HG03571 (cell line): ENCODE measurements around the gene PROSER2.

Source experiments
- ATAC-seq: cut with Tn5 transposase; IDR thresholded peaks from one replicate; pipeline ENCODE4 v1.9.1; 2021; ENCODE audit not compliant: unreplicated experiment

PROSER2 gene

DNA sequence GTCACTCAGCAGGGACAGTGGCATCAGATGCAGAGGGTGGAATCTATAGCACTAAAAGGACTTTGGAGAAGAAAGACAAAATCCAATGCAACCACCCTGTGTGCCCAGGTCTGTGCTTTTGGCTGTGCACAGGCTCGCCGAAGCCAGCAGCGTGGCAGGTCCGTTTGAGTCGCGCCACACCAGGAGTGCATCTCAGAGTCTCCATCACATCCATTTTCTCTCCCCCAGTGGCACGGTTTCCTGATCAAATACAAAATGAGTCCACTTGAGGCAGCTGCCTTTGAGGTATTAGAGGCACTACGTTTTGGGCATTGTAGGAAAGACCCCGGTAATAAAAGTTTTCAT lies 23.4 kb upstream of the PROSER2 start:
- no peak for ATAC-seq

GRCh38 chr10:11804336-11804735 lies 18.8 kb upstream of the PROSER2 start:
- ATAC-seq: no peak

DNA sequence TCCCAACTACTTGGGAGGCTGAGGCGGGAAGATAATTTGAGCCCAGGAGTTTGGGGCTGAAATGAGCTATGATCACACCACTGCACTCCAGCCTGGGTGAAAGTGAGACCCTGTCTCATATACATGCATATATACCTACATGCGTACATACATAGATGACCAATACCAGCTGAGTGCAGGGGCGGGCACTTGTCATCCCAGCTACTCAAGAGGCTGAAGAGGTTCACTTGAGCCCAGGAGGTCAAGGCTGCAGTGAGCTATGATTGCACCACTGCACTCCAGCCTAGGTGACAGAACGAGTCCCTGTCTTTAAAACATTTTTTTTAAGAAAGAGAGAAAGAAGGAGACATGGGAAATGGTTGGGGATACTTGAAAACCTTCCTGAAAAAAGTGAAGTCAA lies 17.4 kb upstream of the PROSER2 start:
- no peak for ATAC-seq

GRCh38 chr10:11806706-11807105 lies 16.4 kb upstream of the PROSER2 start:
- no peak for ATAC-seq

DNA sequence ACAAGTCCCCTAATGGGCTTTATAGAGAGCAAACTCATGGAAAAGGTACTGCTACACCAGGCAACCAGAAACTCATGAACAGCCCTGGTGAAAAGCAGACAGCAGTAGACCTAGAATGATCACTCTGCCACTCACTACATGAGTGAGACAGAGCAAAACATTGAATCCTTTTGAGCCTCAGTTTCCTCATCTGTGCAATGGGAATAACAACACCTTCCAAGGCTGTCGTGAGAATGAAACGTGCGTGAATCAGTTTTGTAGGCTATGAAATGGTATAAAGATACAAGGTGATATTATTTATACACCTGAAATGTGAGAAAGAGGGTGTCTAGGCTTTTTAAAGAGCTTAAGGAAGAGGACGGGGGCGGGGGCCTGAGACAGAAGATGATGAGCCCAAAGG lies 14.3 kb upstream of the PROSER2 start:
- no peak for ATAC-seq

DNA sequence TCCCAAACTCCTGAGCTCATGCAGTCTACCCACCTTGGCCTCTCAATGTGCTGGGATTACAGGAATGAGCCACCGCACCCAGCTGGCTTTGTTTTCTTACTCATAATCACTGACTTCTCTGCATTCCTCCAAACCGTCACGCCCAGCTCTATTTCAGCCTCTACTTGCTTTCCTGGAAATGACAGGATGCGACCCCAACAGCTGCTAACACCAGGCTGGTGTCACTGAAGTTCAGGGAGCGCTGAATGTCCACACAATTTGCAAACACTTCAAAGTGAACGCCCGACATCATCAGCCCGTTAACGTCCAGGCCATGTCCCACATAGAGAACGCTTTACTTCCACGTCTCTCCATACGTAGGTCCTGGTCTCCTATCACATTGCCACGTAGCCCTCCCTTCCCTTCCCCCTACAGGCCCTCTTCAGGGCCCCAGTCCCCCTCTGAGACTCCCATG lies 12.8 kb upstream of the PROSER2 start:
- ATAC-seq: no peak

GRCh38 chr10:11810973-11811372 lies 12.2 kb upstream of the PROSER2 start:
- no peak for ATAC-seq

DNA sequence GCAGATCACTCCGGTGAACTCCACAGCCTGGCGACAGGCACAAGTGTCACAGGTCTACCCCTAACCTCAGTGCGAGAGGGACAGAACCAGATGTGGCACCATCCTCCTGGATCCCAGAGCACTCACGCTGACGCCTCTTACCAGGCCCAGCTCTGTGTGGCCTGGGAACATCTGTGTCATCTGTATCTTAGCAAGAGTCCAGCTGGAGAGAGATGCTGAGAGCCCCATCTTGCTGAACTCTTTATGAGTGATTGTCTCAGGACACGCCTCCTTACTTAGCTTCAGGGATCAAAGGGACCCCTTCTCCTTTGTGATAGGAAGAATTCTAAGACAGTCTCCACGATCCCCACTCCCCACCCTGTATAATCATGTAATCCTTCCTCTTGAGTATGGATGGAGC lies 10.0 kb upstream of the PROSER2 start:
- ATAC-seq: no peak

- no peak for ATAC-seq
Observed at GRCh38 chr10:11813855-11814567, 9.1 kb upstream of the PROSER2 start.

DNA sequence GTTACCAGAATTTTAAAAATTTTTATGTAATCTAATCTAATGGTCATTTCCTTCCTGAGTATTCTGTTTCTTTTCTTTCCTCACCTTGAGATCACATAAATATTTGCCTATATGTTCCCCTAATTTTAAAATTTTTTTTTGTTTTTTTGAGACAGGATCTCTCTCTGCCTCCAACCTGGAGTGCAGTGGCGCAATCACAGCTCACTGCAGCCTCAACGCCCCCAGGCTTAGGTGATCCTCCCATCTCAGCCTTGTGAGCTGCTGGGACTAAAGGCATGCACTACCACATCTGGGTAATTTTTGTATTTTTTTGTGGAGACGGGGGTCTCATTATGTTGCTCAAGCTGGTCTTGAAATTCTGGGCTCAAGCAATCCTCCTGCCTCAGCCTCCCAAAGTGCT lies 4.1 kb upstream of the PROSER2 start:
- no peak for ATAC-seq

DNA sequence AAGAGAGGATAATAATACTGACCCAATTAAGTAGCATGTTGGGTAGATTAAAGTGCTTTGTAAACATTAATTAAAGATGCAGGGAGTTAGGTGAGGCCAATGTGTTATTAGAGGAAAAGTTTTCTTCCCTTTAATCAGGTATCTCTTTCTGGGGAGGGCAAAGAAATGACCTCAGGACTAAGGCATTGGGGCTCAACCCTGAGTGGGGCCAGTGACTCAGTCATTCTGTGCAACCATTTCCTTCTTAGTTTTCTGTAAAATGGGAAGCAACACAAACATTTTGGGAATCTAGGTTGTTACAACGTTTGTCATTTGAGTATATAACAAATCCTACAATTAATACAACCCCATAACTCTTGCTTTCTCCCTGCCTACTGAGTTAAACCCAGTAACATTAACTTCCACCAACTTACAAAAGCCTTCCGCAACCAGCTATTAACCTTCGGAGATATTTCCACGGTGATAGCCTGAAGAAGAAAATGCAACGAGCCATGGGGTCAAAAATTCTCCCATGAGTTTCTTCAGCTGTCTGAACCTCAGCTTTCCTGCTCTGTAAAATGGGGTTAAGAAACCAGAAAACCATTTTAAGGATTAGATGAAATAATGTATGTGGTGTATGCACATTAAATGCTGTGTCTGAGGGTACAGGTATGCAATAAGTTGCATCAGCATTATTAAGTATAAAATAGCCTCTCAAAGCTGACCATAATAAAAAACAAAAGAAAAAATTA lies 965 bp upstream of the PROSER2 start:
- no peak for ATAC-seq

DNA sequence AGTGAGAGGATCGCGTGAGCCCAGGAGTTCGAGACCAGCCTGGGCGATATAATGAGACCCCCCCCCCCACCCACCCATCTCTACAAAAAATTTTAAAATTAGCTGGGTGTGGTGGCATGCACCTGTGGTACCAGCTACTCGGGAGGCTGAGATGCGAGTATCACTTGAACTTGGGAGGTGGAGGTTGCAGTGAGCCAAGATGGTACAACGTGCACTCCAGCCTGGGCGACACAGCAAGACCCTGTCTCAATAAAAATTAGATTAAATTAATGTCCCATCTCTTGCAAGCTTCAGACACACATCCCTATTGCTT lies 391 bp upstream of the PROSER2 start:
- ATAC-seq: no peak

GRCh38 chr10:11823989-11824346 lies 812 bp downstream of the PROSER2 start:
- ATAC-seq: no peak

DNA sequence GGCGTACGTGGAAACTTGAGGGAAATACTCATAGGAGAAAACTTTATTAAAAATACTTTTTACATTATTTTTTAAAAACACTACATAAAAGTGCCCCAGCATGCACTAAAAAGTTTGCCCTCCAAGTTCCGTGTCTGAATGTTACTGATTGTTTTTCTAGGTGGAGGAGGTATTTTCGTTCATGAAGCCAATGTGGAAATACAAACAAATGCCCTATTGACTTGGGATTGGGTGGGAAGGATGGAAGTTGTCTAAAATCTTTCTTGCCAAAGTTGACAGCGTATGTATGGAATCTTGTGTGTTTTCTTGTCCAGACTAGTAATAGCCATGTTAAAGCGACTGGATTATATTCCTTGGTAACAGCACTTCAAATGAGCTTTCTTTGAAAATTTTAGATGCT lies 1.2 kb downstream of the PROSER2 start:
- no peak for ATAC-seq

- no peak for ATAC-seq
Observed at GRCh38 chr10:11824825-11825224, 1.7 kb downstream of the PROSER2 start.

DNA sequence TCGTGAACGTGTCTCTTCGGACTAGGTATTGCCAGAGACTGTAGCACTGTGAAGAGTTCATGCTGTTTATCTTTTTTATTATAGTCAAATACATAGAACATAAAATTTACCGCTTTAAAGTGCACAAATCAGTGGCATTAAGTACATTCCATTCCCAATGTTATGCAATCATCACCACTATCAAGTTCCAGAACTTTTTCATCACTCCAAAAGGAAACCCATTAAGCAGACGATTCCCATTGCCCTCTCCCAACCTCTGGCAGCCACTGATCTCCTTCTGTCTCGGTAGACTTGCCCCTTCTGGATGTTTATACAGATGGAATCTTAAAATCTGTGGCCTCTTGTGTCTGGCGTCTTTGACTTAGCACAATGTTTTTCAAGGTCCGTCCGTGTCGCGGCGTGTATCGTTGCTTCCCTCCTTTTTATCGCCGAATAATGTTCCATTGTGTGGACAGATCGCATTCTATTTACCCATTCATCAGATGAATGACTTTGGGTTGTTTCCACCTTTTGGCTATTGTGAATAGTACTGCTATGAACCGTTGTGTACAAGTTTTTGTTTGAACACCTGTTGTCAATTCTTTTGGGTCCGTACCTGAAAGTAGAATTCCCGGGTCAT lies 2.7 kb downstream of the PROSER2 start:
- ATAC-seq: no peak

GRCh38 chr10:11827006-11827405 lies 3.9 kb downstream of the PROSER2 start:
- ATAC-seq: no peak

GRCh38 chr10:11827414-11827813 lies 4.3 kb downstream of the PROSER2 start:
- ATAC-seq: no peak

GRCh38 chr10:11828682-11829284 lies 5.6 kb downstream of the PROSER2 start:
- ATAC-seq: no peak

DNA sequence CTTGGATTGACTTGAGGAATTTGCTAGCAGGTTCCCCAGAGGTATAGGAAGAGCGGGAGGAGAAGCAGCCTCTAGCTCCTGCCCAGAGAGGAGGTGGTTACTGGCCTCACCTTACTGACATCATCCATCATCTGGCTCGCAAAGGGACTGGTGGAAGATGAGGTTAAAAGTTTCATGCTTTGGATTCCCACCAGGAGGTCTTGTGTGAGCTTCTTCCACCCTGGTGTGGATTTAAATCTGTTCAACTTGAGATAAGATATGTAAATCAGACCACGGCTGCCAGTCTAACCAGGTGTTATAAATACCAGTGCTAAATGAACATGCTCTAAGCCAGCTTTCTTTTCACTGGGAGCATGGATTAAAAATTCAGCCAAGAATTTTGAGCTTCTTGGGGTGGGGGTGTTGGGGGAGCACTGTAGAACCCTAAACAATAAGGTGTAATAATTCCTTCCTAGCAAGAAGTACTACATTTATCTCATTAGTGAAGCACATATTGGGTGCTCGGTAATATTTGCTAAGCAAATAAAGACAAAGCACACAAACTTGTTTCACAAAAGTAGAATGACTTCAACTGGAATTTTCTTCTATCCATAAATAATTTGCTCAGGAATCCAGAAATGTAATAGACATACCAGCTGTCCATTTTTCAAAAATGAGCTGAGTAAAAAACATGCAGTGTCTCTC lies 7.8 kb downstream of the PROSER2 start:
- ATAC-seq: no peak

- ATAC-seq: no peak
Observed at GRCh38 chr10:11831520-11831951, 8.4 kb downstream of the PROSER2 start.

DNA sequence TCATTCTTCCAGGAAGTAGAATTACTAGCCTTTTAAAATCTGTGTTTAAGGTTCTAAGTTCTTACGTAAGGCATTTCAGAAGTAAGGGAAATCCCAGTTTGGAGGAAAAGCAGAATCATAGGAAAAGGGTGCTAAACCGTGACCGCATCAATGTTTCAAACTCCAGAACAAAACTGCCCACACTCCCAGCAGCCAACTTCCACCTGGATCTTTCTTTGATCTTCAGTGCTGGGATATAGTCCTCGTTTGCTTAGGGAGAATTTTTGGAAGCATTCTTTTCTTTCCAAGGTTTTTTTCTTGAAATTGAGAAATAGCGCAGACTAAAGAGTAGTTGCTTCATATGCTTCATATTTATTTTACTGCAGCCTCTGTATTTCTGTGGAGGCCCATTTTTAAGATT lies 8.9 kb downstream of the PROSER2 start:
- ATAC-seq: no peak
